MCF 10A (cell line): ENCODE measurements around the gene UPK3BL2. TPM values are rescaled to one million over a fixed set of nuclear protein-coding genes. Genes with fewer than 3 reads are reported as not detected.

Experiments
- total RNA-seq: library from RNA; stranded (reverse); gene quantifications from 2 replicates; pipeline ENCODE4 v1.2.3, GENCODE V29; 2022

The UPK3BL2 gene
- total RNA-seq, 1 experiment from 2014 or later: 17.4 TPM

Other genes starting within 250 kb of the UPK3BL2 start
- not detected in 2 replicates for gene SPDYE6, start 187.3 kb downstream of the UPK3BL2 start, total RNA-seq
- 32.7 and 36.8 TPM in 2 replicates for gene PRKRIP1, start 147.3 kb downstream of the UPK3BL2 start, total RNA-seq
- gene ORAI2, start 110.1 kb downstream of the UPK3BL2 start, total RNA-seq: 9.1 and 15.4 TPM in 2 replicates
- gene ALKBH4, start 78.8 kb downstream of the UPK3BL2 start, total RNA-seq: 5.9 and 10.3 TPM in 2 replicates
- 15.6 and 18.9 TPM in 2 replicates for gene LRWD1, start 78.7 kb downstream of the UPK3BL2 start, total RNA-seq
- gene POLR2J, start 64.8 kb downstream of the UPK3BL2 start, total RNA-seq: 50.0 and 51.4 TPM in 2 replicates
- 0.70 and 0.81 TPM in 2 replicates for gene RASA4B, start 25.9 kb downstream of the UPK3BL2 start, total RNA-seq
- gene SPDYE2, start 7.5 kb upstream of the UPK3BL2 start, total RNA-seq: 0.22 TPM in 1 of 2 replicates, not detected in the other
- gene POLR2J3, start 28.9 kb upstream of the UPK3BL2 start, total RNA-seq: 34.1 and 45.7 TPM in 2 replicates
- gene RASA4, start 73.1 kb upstream of the UPK3BL2 start, total RNA-seq: 2.1 and 4.0 TPM in 2 replicates
- gene UPK3BL1, start 99.1 kb upstream of the UPK3BL2 start, total RNA-seq: 16.1 and 22.6 TPM in 2 replicates
- gene SPDYE2B, start 106.6 kb upstream of the UPK3BL2 start, total RNA-seq: not detected in 2 replicates
- gene POLR2J2, start 128.0 kb upstream of the UPK3BL2 start, total RNA-seq: 10.1 and 13.8 TPM in 2 replicates
- gene FAM185A, start 205.3 kb upstream of the UPK3BL2 start, total RNA-seq: 8.9 and 12.0 TPM in 2 replicates